ENCODE results near the gene RHEB.

Gene RHEB

DNA sequence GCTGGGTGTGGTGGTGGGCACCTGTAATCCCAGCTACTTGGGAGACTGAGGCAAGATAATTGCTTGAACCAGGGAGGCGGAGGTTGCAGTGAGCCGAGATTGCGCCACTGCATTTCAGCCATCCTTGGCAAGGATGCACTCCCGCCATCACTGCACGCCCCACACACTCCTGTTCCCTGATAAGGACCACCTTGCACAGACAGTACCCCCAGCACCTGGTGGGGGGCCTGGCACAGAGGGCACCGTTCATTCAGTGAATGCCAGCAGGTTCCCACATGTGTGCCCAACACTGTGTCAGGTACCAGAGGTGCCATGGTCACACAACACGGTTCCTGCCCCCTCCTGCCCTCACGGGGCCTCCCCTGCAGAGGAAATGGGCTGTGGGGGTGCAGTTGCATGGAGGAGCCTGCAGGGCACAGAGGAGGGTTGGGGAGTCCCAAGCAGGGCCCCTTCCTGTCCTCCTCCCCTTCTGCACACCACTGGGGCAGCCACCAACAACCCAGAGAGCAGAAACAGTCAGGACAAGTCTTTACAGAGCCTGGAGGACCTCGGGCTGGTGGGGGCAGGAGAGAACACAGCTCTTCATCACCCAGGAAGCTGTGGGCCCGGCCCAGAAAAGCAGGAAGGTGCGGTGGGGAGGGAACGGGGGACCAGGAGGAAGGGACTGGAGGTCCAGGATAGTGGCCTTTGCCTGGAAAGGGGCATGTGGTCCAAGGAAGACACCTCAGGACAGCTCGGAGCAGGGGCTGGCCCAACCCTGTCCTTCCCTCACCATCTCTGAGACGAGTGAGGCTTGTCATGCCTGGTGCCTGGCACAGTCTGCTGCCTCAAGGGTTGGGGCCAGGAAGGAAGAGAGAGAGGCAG, 86.8 kb downstream of the RHEB start:
- peak in 1 of 2 experiments; percentile 45 for DNase-seq (ENCODE audit: low read depth in 2 of 2)

DNA sequence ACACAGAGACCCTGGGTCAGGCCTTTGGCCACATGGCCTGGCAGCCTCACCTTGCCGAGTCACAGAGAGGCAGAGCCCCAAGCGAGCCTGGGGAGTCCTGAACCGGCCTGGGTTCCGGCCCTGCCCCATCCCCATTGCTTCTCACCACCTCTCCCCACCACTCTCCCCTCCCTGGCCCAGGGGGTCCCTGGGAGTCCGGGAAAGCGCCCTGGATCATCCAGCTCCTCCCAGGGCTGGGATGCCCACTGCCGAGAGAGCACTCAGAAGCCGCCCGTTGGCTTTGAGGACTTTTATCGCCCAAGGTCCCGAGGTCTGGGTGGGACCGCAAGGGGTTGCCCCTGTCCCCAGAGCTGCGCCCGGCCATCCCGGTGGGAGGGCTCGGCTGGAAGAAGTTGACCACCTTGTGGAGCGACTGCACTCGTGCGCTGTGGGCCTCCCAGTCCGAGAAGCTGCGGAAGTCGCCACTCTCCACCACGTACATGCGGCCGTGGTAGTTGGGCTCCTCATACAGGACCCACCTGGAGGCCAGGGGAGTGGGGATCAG, 87.9 kb downstream of the RHEB start:
- no peak for DNase-seq (ENCODE audit: low read depth in 2 of 2)

DNA sequence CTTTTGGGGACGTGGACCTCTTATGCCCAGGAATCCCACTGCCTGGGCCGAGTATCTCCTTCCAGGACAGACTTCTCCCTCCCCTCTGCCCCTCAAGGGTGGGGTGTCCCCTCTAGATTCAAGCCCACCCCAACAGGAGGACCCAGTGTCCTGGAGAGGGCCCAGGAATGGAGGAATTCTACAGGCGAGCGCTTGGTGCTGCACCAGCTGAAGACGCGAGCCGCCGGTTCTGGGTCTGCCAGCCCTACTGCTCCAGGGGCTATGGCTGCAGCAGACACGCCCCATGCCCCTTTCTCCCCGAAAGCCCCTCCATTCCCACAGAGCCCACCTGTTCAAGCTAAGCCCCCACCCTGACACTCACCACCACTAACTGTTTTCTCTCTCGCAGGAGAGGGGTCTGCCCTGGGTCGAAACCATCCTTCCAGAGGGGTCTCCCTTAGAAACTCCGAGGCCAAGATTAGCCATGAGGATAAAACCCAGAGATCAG, 88.4 kb downstream of the RHEB start:
- DNase-seq (ENCODE audit: low read depth in 2 of 2), result no peak

DNA sequence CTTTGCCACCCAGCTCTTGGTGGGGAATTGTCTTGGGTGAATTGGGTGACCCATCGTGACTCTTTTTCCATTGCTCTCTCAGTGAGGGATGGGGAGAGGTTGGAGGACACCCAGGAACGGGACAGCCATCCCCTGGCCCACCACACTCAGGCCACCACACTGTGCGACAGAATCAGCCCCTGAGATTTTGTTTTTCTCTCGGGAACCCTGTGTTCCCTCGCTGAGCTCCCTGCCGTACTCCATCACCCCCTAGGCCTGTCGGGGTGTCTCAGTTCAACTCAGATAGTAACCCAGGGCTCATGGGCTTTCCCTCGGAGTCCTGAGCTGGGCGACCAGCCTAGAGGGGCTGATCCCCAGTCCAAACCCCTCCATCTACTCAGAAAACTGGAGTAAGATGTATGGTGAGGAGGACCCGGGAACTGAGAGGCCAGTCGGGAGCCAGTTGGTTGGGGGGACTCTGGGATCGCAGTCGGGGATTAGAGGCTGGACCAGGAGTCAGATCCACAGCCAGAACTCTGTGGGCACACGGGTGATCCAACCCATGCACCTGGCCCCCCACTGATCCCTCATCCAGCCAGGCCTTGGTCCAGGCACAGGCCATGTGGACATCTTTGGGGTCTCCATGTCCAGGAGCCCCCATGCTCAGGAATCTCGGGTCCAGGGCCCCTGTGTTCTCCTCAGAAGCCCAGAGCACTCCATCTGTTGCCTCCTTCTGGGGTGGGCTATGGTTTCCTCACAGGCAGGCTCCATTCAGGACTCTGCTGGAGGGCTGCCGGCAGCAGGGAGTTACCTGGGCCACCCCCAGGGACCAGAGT, 89.1 kb downstream of the RHEB start:
- no peak for DNase-seq (ENCODE audit: low read depth in 2 of 2)

DNA sequence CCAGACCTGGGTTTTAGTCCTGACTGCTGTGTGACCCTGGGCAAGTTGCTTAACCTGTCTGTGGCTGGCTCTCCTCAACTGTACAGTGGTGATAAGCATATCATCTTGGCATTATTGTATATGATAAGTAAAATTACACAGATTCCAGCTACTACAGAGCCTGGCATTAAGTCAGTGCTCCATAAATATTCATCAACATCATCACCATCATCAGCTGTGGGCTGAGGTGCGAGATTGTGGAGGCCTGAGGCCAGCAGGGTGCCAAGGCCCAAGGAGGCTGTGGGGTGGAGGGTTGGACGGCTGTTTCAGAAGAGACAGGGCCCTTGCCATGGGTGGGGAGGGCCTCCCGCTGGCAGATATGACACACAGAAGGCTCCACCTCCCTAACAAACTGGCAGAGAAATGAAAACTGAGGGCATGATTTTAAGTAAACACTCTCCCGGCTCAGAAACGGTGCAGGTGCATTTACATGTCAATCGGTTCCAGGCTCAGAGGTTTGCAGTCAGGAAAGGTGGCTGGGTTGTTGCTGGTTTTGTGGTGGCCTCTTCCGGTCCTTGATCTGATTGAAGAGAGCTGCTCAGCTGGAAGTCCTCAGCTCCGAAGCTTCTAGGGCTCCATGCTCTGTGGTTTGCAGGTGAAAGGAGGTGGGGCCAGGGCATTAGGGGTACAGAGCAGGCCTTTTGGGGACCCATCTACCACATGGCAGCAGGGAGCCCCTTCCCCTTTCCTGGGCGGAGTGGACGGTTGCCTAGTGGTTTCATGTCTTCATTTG, 89.9 kb downstream of the RHEB start:
- no peak for DNase-seq (ENCODE audit: low read depth in 2 of 2)

DNA sequence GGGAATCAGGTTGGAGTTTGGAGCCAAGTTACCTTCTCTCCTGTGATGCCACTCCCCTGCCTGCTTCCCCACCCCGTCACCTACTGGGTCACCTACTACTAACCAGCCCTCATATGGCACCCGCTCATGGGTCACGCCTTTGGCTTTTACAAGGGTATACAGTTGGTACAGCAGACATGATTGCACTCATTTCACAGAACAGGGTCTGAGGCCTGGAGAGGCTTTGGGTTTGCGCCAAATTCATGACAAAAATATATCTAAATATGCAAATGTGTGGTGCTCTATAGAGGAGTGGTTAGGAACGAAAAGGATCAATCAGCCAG, 90.5 kb downstream of the RHEB start:
- DNase-seq (ENCODE audit: low read depth in 2 of 2), result no peak

DNA sequence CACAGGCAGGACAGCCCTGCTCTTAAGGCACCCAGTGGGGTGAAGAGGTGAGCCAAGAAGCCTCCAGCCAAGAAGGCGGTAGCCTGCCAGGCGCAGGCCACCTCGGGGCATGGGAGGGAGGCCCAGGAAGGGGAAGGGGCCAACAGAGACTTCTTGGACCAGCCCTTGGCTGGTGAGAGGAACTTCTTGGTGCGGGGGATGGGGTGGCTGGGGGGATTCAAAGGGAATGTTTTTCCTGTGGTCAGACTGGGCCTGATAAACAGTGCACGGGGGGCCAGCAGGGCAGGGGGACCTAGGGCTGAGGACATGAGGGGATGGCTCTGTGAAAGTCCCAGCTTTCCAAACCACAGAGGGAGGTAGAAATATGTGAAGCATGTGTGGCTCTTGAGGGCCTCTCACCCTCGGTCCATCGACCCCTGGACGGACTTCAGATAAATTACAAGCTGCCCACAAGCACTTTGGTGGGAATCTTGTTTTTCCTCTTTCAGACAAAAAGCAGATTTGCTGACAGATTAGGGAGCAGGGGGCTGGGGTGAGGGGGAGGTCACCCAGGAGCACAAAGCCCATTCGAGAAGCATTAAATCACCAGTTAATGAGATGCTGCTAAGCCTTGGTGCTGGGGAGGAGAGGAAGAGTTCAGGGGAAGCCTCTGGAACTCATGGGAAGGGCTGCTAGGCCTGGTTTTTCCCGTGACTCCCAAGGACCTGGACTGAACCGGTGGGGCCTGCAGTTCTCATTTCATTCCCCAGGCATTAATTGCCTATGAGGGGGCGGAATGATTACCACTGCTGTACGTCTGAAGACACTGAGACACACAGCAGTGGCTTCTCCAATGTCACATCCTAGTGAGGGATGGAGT, 91.1 kb downstream of the RHEB start:
- DNase-seq (ENCODE audit: low read depth in 2 of 2), result no peak

DNA sequence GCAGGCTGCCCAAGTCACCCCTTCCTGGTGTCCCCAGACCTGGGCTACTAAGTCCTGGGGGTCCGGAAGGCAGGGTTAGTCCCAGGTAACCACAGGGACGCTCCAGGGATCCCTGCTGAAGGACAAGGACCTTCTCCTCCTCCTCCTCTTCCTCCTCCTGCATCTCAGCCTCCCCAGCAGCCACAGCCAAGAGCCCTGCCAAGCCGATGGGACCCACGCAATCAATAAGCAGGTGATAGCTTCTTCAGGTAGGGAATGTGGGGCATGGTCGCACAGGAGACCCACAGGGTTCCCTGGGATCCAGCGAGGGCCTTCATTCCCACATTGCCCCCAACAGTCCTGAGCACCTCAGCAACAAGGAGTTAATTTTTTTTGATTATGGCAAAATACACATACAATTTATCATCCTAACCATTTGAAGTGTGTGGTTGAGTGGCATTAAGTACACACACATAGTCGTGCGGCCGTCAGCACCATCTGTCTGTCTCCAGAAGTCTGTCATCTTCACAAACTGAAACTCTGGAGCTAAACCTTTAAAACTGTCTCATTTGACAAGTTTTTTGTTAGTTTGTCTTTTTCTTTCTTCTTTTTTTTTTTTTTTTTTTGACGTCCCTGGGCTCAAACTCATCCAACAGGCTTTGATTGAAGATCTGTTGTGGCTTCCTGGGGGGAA, 91.9 kb downstream of the RHEB start:
- DNase-seq (ENCODE audit: low read depth in 2 of 2), result no peak

DNA sequence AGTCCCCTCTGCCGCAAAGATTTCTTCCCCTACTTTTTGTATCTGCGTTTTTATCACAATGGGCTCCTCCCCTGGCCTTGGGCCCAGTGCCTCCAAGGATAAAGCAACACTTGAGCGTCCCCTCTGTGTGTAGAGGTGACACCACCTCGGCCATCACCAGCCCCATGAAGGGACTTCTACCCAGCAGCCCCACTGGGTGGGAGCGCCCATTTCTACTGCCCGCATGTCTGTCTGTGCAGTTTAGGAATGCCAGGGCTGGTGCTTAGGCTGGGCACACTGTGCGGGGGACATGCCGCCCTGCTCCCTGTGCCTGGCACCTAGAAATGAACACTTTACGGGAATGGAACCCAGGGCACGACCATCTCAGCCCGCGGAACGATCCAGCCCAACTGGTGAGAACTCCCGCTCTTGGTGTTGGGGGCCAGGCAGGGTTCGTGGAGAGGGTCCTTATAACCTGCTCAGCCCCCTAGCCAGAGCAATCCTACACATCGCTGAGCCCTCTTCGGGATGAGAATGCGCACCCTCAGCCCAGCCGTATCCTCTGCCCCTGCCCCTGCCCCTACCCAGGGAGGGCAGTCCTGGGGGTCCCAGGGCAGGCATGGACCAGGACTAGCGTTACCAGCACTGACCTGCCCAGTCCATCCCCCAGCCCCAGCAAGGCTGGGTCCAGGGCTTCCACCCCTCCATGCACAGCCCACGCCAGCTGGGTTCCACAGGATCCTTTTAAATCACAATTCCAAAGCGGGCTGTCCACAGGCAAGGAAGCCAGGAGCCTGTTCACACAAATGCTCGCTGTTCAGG, 92.6 kb downstream of the RHEB start:
- no peak for DNase-seq (ENCODE audit: low read depth in 2 of 2)

DNA sequence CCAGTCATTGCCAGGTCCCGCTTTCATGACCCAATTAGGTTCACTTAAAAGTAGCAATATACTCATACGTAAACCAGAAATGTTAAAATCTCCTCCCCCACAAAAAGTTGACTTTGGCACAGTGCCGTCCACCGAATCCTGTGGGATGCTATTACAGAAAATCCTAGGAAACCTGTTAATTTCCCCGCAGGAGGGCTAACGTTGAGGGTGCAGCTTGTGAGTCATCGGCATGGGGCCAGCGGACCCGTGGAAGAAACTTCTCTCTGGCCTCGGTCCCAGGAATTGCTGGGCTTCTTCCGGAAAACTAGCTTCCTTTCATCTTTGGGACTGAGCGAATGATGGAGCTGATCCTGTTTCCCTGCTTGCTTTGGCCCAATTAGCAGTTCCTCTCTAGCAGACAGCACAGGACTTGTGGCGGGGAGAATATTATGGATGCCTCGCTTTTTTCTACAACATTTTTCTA, 93.2 kb downstream of the RHEB start:
- DNase-seq (ENCODE audit: low read depth in 2 of 2), result no peak

DNA sequence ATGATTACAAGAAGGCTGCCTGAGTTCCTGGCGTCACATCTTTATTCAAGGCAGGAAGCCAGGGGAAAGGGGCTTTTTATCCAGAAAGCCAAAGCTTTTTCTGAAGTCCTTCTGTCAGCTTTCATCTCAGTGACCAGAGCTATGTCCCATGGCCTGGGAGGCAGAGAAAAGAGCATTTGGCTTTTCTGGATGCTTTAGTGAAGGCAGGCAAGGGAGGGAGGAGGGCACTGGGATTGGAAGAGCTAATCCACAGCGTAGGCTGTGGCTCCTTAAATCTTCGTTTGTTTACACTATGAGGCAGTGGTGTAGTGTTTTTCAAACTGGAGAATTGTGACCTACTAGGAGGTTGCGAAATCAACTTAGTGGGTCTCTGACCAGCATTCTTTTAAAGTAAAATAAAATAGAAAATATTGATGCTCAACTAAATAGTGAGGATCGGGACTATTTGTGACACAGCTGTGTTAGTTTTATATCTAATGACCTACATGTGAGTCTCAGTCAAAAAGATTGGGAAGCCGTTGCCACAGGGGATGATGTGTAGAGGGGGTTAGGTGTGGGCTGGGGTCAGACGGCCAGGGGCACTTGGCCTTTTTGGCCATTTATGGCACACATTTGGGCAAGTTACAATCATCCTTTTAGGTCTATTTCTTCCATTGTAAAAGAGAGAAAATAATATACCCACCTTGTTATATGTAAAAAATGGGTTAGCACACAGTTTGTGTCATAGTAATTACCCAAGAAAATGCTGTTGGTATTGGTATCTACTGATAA, 93.8 kb downstream of the RHEB start:
- no peak for DNase-seq (ENCODE audit: low read depth in 2 of 2)

DNA sequence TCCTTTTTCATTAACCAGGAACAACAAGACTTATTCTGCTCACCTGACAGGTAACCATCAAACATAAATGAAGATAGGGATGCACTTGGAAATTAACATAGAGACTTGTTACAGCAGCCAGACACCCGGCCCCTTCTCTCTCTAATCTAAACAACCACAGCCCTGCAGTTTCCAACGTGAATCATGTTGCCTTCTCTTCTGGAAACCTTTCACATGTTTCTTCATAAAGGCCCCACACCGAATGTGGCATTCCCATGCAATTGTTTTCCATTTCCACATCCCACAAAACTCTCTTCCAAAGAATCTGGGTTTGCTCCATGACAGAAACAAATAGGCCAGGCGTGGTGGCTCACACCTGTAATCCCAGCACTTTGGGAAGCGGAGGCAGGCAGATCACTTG, 94.9 kb downstream of the RHEB start:
- DNase-seq (ENCODE audit: low read depth in 2 of 2), result no peak

DNA sequence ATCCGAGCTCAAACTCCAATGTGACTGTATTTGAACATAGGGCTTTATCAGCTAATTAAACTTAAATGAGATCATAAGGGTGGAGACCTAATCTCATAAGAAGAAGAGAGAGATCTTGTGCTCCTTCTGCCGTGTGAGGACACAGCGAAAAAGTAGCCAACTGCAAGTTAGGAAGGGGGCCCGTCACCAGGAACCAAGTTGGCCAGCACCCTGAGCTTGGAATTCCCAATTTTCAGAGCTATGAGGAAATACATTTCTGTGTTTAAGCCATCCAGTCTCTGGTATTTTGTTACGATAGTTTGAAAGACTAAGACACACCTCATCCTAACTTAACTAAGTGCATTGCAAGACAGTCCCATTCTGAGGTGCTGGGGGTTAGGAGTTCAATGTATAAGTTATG, 95.8 kb downstream of the RHEB start:
- DNase-seq (ENCODE audit: low read depth in 2 of 2), result no peak

DNA sequence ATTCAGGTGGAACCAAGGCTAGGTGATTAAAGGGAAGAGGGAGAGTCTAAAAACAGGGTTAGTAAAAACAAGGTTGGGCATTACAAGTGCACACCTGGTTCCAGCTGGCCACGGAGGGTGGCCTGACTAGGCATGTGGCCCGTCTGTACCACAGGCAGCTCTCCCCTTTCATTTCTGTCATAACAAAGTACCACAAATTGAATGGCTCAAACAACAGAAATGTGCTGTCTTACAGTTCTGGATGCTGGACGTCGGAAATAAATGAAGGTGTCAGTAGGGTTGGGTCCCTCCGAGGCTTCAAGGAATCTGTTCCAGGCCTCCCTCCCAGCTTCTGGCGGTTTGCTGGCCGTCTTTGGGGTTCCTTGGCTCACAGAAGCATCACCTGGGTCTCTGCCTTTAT, 96.5 kb downstream of the RHEB start:
- DNase-seq (ENCODE audit: low read depth in 2 of 2), result no peak

DNA sequence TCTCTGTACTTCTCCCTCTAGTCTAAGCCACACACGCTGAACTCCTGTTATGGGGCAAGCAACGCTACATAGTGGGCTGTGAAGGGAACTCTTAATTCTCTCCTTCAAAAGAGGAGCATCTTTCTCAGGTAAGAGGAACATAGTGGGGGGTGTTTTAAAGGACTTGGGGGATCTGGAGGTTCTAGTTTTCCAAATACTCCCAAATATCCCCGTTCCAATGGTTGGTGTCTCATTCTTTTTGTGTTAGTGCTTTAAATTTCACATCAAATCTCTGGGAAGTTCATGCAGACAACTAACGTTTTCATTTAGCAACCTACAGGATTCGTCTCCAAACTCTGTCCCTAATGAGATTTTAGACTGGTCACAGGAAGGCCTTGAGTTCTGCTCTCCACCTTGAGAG, 97.5 kb downstream of the RHEB start:
- DNase-seq (ENCODE audit: low read depth in 2 of 2), result no peak

DNA sequence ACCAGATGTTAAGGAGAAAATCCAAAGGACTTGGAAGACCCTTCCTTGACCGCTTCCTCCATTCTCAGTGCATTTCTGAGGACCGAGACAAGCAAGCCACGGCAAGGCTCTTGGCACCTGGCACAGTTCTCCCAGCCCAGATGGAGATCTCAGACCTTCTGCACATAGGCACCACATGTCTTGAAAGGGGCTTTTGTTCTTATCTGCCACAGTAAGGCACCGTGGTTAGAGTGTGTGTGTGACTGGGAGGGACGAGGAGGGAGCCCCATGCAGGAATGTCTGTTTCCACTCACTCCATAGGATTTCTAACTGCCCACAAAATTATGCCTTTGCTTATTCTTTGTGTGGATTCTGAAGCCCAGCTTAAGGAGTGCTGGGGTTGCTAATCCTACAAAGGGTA, 99.6 kb downstream of the RHEB start:
- DNase-seq (ENCODE audit: low read depth in 2 of 2), result no peak

DNA sequence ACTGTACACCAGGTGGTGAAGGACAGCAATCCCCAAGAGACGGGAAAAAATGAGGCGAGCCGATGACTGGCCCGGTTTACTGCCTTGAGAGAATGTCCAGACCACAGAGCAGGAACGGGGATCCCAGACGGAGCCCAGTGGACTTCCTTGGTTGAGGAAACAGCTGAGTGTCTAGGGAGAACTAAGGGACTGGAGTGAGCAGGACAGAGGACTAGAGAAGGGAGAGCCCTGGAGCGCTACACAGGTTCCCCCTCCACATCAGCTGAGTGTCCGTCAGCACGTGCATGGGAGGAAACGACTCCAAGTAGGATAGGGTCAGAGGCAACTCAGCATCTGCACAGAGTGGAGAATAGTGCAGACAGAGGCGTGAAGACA, 102.8 kb downstream of the RHEB start:
- DNase-seq (ENCODE audit: low read depth in 2 of 2), result no peak

DNA sequence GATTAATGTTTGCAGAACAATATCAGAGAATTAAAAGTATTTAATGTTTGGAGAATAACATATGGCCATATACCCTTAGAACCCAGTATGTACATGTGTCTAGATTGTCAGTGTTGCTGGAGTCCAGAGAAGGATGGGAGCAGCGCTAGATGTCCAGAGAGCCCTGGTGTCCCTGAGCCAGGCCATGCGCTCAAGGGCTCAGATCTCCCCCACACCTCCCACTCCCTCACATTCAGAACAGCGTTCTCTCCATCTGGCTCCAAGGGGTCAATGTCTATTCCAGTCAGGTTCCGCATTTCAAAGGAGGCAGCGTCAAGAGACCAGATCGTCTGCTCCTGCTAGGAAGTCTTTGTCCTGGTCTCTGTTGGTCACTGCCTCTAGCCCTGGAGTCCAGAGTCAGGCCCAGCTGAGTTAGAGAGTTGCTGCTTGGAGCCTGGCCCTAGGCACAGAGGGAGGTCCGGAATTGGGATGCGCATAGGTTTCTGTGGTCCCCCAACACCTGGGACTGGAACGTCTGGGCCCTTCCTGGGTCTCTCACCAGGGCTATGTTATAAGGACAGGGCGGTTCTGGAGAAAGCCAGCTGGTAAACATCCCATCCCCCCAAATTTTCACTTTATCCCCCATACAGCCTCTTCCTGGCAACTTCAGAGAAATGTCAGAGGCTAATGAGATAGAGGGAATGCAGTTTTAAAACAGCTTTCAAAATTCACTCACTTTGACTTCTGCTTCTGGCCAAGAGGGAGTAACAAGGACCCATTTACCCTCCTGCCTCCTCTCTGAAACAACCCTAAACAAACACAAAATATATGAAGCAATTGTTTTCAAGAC, 103.4 kb downstream of the RHEB start:
- no peak for DNase-seq (ENCODE audit: low read depth in 2 of 2)
